HepG2 (cell line): ENCODE results near the gene USP30. TPM values are rescaled to one million over a fixed set of nuclear protein-coding genes. Genes with fewer than 3 reads are reported as not detected.

Experiments used
- FIP1L1 ChIP-seq: fragments of 200-400 bp; formaldehyde crosslinking; IDR thresholded peaks from 2 replicates; pipeline ENCODE4 v1.6.1; 2018; ENCODE audit warnings: low read depth, mild to moderate bottlenecking, low read length, moderate library complexity, borderline replicate concordance; ENCODE audit not compliant: insufficient read depth
- MIXL1 ChIP-seq: IDR thresholded peaks from 2 replicates; pipeline ENCODE4 v1.6.1; 2016
- NFE2L2 ChIP-seq: fragments of 150-350 bp; IDR thresholded peaks from 2 replicates; pipeline ENCODE4 v1.6.1; 2014; ENCODE audit warnings: low read length
- NPAS2 ChIP-seq: sonication (generic); formaldehyde crosslinking; IDR thresholded peaks from 2 replicates; pipeline ENCODE4 v1.8.0; 2022; ENCODE audit warnings: mild to moderate bottlenecking, missing genetic modification reagents, borderline replicate concordance
- STAT5B ChIP-seq: sonication (generic); formaldehyde crosslinking; IDR thresholded peaks from 2 replicates; pipeline ENCODE4 v1.4.0; 2020; ENCODE audit warnings: missing genetic modification reagents
- TOE1 ChIP-seq: sonication (generic); formaldehyde crosslinking; IDR thresholded peaks from 2 replicates; pipeline ENCODE4 v1.4.0; 2020; ENCODE audit warnings: mild to moderate bottlenecking, missing genetic modification reagents
- ZIK1 ChIP-seq: sonication (generic); formaldehyde crosslinking; IDR thresholded peaks from 2 replicates; pipeline ENCODE4 v1.5.0; 2020; ENCODE audit warnings: mild to moderate bottlenecking, low read depth, missing genetic modification reagents, borderline replicate concordance
- ZNF354B ChIP-seq: sonication (generic); formaldehyde crosslinking; IDR thresholded peaks from 2 replicates; pipeline ENCODE4 v1.8.0; 2022; ENCODE audit warnings: mild to moderate bottlenecking, missing genetic modification reagents
- ZZZ3 ChIP-seq: sonication (generic); formaldehyde crosslinking; IDR thresholded peaks from 2 replicates; pipeline ENCODE4 v1.4.0; 2020; ENCODE audit warnings: missing genetic modification reagents, mild to moderate bottlenecking, borderline replicate concordance
- polyA plus RNA-seq, 8 experiments: library from polyadenylated mRNA; depleted of rRNA in 3 of 8; stranded (reverse) in 7 of 8; unstranded in 1 of 8; fragments of >200 nt; fragmentation: Illumina TruSeq in 4 of 8; extraction: Trizol in 4 of 8; gene quantifications; 2 replicates each; pipeline versions ENCODE4 v1.2.1 to v1.2.3, GENCODE V29; 2011 to 2016; ENCODE audit warnings: low read depth in 4 of 8, missing spikeins in 1 of 8, mixed read lengths in 1 of 8; ENCODE audit not compliant: insufficient read depth in 1 of 8
- total RNA-seq, 5 experiments: library from RNA; depleted of rRNA; stranded (reverse); fragments of >200 nt; fragmentation: Illumina TruSeq; extraction: Trizol; gene quantifications; 2 replicates each; pipeline ENCODE4 v1.2.3, GENCODE V29; 2016; ENCODE audit warnings: low read depth in 1 of 5
- TF ChIP-seq, protein P1 (sequence below): sonication (generic); formaldehyde crosslinking; IDR thresholded peaks from one replicate; pipeline ENCODE4 v1.5.1; 2020; ENCODE audit warnings: mild to moderate bottlenecking, missing genetic modification reagents; ENCODE audit errors: not compliant biosample characterization
- TF ChIP-seq, protein P2 (sequence below): sonication (generic); formaldehyde crosslinking; IDR thresholded peaks from 2 replicates; pipeline ENCODE4 v1.9.0; 2022; ENCODE audit warnings: low read depth, missing genetic modification reagents
- TF ChIP-seq, protein P3 (sequence below): sonication (generic); formaldehyde crosslinking; IDR thresholded peaks from 2 replicates; pipeline ENCODE4 v1.5.0; 2020; ENCODE audit warnings: mild to moderate bottlenecking, missing genetic modification reagents, borderline replicate concordance
- TF ChIP-seq, protein P4 (sequence below): sonication (generic); formaldehyde crosslinking; IDR thresholded peaks from 2 replicates; pipeline ENCODE4 v1.8.1; 2023; ENCODE audit warnings: mild to moderate bottlenecking, moderate library complexity, missing genetic modification reagents

Gene USP30
- total and polyA plus RNA-seq, 2 of the 13 experiments (the other 11 are each of a cell fraction or from before 2014, with no cell fraction given), result 11.2 to 20.8 TPM

DNA sequence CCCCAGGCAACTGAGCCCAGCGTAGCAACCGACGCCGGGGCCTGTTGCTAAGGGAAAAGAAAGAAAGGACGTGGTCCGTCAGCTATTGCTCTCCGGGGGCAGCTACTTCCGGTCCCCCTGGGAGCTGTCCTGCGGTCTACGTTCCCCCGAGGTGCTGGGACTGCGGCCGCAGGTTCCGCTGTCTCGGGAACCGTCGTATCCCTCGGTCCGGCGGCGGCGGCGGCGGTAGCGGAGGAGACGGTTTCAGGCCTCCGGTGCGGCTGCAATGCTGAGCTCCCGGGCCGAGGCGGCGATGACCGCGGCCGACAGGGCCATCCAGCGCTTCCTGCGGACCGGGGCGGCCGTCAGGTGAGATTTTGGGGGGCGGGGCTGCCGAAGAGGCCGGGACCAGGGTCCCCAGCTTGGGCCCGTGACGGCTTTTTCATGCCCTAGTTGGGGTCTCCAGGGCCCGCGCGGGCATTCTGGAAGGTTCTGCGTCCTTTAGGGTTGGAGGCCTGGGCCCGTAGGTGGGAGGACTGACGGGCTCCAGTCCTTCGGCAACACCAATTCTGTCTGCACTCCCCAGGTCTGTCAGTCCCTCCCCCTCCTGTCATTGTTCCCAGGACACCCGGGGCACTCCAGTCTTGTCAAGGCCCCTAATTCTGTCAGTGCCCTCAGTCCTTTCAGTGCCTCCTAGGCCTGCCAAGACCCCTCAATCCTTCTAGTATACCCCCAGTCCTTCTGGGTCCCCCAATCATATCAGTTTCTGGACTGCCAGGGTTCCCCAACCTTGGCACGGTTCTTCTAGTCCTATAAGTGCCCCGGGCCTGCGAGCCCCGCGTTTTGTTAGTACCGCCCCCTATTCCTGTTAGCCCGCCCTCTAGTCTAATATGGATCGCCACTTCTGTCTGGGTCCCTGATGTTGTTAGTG lies at the start of gene USP30 (continued):
- TF ChIP-seq, protein P1, sequence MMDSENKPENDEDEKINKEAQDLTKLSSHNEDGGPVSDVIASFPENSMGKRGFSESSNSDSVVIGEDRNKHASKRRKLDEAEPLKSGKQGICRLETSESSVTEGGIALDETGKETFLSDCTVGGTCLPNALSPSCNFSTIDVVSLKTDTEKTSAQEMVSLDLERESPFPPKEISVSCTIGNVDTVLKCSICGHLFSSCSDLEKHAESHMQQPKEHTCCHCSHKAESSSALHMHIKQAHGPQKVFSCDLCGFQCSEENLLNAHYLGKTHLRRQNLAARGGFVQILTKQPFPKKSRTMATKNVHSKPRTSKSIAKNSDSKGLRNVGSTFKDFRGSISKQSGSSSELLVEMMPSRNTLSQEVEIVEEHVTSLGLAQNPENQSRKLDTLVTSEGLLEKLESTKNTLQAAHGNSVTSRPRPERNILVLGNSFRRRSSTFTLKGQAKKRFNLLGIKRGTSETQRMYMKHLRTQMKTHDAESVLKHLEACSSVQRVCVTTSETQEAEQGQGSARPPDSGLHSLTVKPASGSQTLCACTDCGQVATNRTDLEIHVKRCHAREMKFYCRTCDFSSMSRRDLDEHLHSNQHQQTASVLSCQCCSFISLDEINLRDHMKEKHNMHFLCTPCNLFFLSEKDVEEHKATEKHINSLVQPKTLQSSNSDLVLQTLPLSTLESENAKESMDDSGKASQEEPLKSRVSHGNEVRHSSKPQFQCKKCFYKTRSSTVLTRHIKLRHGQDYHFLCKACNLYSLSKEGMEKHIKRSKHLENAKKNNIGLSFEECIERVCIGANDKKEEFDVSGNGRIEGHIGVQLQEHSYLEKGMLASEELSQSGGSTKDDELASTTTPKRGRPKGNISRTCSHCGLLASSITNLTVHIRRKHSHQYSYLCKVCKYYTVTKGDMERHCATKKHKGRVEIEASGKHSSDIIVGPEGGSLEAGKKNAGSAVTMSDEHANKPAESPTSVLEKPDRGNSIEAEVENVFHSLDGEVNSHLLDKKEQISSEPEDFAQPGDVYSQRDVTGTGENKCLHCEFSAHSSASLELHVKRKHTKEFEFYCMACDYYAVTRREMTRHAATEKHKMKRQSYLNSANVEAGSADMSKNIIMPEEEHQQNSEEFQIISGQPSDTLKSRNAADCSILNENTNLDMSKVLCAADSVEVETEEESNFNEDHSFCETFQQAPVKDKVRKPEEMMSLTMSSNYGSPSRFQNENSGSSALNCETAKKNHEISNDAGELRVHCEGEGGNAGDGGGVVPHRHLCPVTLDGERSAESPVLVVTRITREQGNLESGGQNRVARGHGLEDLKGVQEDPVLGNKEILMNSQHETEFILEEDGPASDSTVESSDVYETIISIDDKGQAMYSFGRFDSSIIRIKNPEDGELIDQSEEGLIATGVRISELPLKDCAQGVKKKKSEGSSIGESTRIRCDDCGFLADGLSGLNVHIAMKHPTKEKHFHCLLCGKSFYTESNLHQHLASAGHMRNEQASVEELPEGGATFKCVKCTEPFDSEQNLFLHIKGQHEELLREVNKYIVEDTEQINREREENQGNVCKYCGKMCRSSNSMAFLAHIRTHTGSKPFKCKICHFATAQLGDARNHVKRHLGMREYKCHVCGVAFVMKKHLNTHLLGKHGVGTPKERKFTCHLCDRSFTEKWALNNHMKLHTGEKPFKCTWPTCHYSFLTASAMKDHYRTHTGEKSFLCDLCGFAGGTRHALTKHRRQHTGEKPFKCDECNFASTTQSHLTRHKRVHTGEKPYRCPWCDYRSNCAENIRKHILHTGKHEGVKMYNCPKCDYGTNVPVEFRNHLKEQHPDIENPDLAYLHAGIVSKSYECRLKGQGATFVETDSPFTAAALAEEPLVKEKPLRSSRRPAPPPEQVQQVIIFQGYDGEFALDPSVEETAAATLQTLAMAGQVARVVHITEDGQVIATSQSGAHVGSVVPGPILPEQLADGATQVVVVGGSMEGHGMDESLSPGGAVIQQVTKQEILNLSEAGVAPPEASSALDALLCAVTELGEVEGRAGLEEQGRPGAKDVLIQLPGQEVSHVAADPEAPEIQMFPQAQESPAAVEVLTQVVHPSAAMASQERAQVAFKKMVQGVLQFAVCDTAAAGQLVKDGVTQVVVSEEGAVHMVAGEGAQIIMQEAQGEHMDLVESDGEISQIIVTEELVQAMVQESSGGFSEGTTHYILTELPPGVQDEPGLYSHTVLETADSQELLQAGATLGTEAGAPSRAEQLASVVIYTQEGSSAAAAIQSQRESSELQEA, result peak; percentile 71
- TF ChIP-seq STAT5B (CRISPR knock-in tag), result 0 out of 2 replicates have a peak, but pooled peaks have one; percentile 71
- 0 out of 2 replicates have a peak, but pooled peaks have one; percentile 45 for TF ChIP-seq ZNF354B (CRISPR knock-in tag)
- peak; percentile 85; the same call in 1 of the 2 replicates for TF ChIP-seq ZZZ3 (CRISPR knock-in tag)
- TF ChIP-seq FIP1L1, result no peak
- TF ChIP-seq TOE1, result no peak
- TF ChIP-seq, protein P2, sequence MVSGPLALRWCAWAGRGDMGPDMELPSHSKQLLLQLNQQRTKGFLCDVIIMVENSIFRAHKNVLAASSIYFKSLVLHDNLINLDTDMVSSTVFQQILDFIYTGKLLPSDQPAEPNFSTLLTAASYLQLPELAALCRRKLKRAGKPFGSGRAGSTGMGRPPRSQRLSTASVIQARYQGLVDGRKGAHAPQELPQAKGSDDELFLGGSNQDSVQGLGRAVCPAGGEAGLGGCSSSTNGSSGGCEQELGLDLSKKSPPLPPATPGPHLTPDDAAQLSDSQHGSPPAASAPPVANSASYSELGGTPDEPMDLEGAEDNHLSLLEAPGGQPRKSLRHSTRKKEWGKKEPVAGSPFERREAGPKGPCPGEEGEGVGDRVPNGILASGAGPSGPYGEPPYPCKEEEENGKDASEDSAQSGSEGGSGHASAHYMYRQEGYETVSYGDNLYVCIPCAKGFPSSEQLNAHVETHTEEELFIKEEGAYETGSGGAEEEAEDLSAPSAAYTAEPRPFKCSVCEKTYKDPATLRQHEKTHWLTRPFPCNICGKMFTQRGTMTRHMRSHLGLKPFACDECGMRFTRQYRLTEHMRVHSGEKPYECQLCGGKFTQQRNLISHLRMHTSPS (CRISPR knock-in tag), result peak; percentile 17; the same call in 1 of the 2 replicates
- no peak for TF ChIP-seq NPAS2 (CRISPR knock-in tag)
- peak; percentile 82; the same call in 1 of the 2 replicates for TF ChIP-seq ZIK1
- TF ChIP-seq MIXL1 (CRISPR knock-in tag), result peak; percentile 47; the same call in 1 of the 2 replicates
- TF ChIP-seq, protein P3, sequence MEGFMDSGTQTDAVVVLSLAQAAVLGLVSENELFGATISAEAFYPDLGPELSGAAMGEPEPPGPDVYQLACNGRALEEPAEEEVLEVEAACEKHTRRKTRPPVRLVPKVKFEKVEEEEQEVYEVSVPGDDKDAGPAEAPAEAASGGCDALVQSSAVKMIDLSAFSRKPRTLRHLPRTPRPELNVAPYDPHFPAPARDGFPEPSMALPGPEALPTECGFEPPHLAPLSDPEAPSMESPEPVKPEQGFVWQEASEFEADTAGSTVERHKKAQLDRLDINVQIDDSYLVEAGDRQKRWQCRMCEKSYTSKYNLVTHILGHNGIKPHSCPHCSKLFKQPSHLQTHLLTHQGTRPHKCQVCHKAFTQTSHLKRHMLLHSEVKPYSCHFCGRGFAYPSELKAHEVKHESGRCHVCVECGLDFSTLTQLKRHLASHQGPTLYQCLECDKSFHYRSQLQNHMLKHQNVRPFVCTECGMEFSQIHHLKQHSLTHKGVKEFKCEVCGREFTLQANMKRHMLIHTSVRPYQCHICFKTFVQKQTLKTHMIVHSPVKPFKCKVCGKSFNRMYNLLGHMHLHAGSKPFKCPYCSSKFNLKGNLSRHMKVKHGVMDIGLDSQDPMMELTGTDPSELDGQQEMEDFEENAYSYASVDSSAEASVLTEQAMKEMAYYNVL, result peak; percentile 87
- no peak; the same call in 1 of the 2 replicates for TF ChIP-seq NFE2L2
- TF ChIP-seq, protein P4, sequence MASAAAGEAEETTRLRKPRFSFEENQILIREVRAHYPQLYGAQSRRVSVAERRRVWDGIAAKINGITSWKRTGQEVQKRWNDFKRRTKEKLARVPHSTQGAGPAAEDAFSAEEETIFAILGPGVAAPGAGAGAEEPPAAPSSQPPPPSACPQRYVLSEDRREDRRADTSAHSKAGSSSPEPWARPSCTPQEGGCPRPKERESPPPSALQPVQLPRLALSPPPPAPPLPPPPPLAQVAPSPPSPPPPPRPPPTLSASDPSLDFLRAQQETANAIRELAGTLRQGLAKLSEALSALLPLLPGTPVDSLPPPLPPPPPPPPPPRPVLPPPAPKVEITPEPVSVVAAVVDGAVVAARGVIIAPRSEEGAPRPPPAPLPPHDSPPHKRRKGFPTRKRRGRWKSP (CRISPR knock-in tag), result peak; percentile 63; the same call in 1 of the 2 replicates
